Lower lobe of right lung (tissue), 2 donors: ENCODE measurements around the gene CFAP53. TPM values are rescaled to one million over a fixed set of nuclear protein-coding genes. Genes with fewer than 3 reads are reported as not detected.
A peak's percentile ranks its signal among the peaks of the same experiment; 100 is the strongest.

Experiments
- ATAC-seq, 2 donors: fragments of 200-7000 bp; cut with Tn5 transposase; one replicate each; pipeline ENCODE4 v1.9.1; 2020 to 2022; ENCODE audit warnings: mild to moderate bottlenecking in 2 of 2, moderate library complexity in 2 of 2
- DNase-seq: peaks from one replicate; pipeline ENCODE4 v3.0.0-alpha.2; 2020
- H3K27ac ChIP-seq: fragments of 200-600 bp; one replicate; pipeline ENCODE4 v1.8.0; 2022
- H3K27me3 ChIP-seq: fragments of 200-600 bp; one replicate; pipeline ENCODE4 v1.8.0; 2022; ENCODE audit warnings: low read depth
- H3K36me3 ChIP-seq: fragments of 200-600 bp; one replicate; pipeline ENCODE4 v1.8.0; 2022; ENCODE audit warnings: mild to moderate bottlenecking
- H3K4me1 ChIP-seq: fragments of 200-600 bp; one replicate; pipeline ENCODE4 v1.8.0; 2022
- H3K4me3 ChIP-seq: fragments of 200-600 bp; one replicate; pipeline ENCODE4 v1.8.0; 2022; ENCODE audit warnings: mild to moderate bottlenecking
- H3K9me3 ChIP-seq: fragments of 200-600 bp; one replicate; pipeline ENCODE4 v1.8.0; 2022
- CTCF ChIP-seq: fragments of 200-600 bp; IDR thresholded peaks from one replicate; pipeline ENCODE4 v1.8.0; 2022; ENCODE audit warnings: antibody characterized with exemption, mild to moderate bottlenecking
- intact Hi-C: fragments of 100-400 bp; cut with DNase I; formaldehyde crosslinking; loops from one replicate; pipeline ENCODE4 v1.11.0; 2022
- long read RNA-seq: library from polyadenylated mRNA; unstranded; transcript quantifications from one replicate; pipeline ENCODE4 v2.0.0, GENCODE V29; 2021
- total RNA-seq: library from RNA; stranded (reverse); fragmentation: NEBNext Ultra II Directional; extraction: Animal tissue kit (Norgen Biotek cat#: 25700); gene quantifications from one replicate; pipeline ENCODE4 v1.2.1, GENCODE V29; 2021
- donor health status: DM: no; HTN: yes; CAD: no; lungs with severe emphysema.

CFAP53 gene, protein sequence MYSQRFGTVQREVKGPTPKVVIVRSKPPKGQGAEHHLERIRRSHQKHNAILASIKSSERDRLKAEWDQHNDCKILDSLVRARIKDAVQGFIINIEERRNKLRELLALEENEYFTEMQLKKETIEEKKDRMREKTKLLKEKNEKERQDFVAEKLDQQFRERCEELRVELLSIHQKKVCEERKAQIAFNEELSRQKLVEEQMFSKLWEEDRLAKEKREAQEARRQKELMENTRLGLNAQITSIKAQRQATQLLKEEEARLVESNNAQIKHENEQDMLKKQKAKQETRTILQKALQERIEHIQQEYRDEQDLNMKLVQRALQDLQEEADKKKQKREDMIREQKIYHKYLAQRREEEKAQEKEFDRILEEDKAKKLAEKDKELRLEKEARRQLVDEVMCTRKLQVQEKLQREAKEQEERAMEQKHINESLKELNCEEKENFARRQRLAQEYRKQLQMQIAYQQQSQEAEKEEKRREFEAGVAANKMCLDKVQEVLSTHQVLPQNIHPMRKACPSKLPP
- 3.7 TPM for total RNA-seq
- long read RNA-seq, partial matches to known transcripts = 7 of 13 reads
- long read RNA-seq, other reads (novel, unspliced or antisense) = 2 of 13 reads

DNA sequence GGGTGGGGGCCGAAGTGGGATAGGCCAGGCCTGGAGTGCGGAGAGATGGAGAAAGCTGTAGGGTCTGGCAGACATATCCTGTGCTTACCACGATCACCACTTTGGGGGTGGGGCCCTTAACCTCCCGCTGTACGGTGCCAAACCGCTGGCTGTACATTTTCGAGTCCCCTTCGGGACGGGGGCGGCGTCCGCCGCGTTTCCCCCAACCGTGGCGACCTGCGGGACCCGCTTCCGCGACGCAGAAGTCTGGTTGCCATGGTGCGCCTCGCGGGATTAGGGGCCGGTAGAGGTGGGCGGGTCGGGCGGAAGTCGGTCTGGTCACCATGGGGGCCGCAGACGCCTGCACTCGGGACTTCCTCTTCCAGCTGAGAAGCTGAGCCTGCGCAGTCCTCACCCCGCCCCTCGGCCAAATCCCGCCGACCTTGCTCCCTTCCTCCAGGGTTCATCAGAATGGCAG is at the start of gene CFAP53:
Gene CFAP53, minus strand, starts transcription at position 248 of the 457 bp plus-strand sequence. Its CDS starts 91 bp downstream, at position 157.
- Histone ChIP-seq H3K27ac (peak within 1 kb of the TSS; percentile 78), H3K4me1 (peaks cover 23% of the 10 kb centered on the region)
- peak; percentile 97 to 99 for ATAC-seq

GRCh38 chr18:50315100-50315871 is 49.0 kb upstream of the CFAP53 start:
- Histone ChIP-seq H3K4me3 (no peak overlapping the region), H3K4me1 (no peaks in the 10 kb centered on the region), H3K27me3 (peaks cover 30% of the 10 kb centered on the region), H3K36me3 (no peaks in the 10 kb centered on the region), H3K9me3 (no peaks in the 10 kb centered on the region), H3K27ac (no peak overlapping the region)
- no peak for TF ChIP-seq CTCF
- intact Hi-C loops = no loop called here
- DNase-seq = no peak
- no peak for ATAC-seq

More for the DNA sequence above, at the start of gene CFAP53:
- Histone ChIP-seq H3K4me3 (peak within 1 kb of the TSS; percentile 82), H3K27me3 (no peaks in the 10 kb centered on the region), H3K9me3 (no peaks in the 10 kb centered on the region), H3K36me3 (peaks cover 26% of the 10 kb centered on the region)
- DNase-seq = peak; percentile 96
- no peak for TF ChIP-seq CTCF
- intact Hi-C loops = no loop called here

DNA sequence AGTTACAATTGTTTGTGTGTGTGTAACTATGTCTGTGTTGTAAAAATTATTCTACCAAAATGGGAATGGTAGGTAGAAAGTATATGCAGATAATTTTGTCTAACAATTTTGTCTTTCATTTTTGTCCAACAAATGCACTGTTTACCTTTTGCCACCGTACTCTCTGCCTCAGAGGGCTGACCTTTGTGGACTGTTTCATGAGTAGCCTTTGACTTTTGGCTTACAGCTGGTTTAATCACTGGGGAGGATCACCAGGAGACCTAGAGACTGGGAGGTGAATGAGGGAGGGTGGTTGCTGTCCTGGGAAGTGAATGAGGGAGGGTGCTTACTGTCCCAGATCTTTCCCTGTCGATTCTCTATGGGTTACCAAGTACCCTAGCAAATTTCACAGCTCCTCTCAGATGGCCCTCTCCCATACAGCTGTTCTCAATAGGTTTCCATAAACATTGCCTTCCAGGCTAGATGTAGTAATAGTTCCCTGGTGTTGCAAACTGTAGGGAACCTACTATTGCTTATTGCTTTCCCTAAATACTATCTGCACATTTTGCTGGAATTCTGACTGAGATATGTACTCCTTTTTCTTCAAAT is 47.7 kb upstream of the CFAP53 start:
- intact Hi-C loops = no loop called here
- Histone ChIP-seq H3K36me3 (no peaks in the 10 kb centered on the region), H3K27ac (no peak overlapping the region), H3K9me3 (no peaks in the 10 kb centered on the region), H3K4me1 (no peaks in the 10 kb centered on the region), H3K27me3 (peaks cover 30% of the 10 kb centered on the region), H3K4me3 (no peak overlapping the region)
- no peak for TF ChIP-seq CTCF
- no peak for ATAC-seq
- DNase-seq = no peak

- Histone ChIP-seq H3K4me1 (peaks cover 4% of the 10 kb centered on the region), H3K4me3 (no peak overlapping the region), H3K27ac (no peak overlapping the region), H3K9me3 (no peaks in the 10 kb centered on the region), H3K36me3 (no peaks in the 10 kb centered on the region), H3K27me3 (peaks cover 30% of the 10 kb centered on the region)
- intact Hi-C loops = no loop called here
- no peak for DNase-seq
- no peak for TF ChIP-seq CTCF
- no peak for ATAC-seq
Observed at GRCh38 chr18:50313031-50313607, 46.8 kb upstream of the CFAP53 start.
